Transverse colon (tissue), 4 donors: ENCODE measurements around the gene OR51L1.

ENCODE experiments used
- POLR2AphosphoS5 ChIP-seq, 3 donors: sonication (generic); formaldehyde crosslinking; IDR thresholded peaks; one replicate each; pipeline ENCODE4 v1.6.1; 2016; ENCODE audit warnings: antibody characterized with exemption in 3 of 3
- TF ChIP-seq, protein P1 (sequence below), 5 experiments: fragments of 200-600 bp in 3 of 5; fragments of 450-650 bp in 2 of 5; sonication (generic) in 3 of 5; IDR thresholded peaks; 1 replicate in 2 of 5; 2 replicates in 3 of 5; pipeline ENCODE4 v1.5.1; 2016 to 2017; ENCODE audit warnings: antibody characterized with exemption in 5 of 5, inconsistent platforms in 3 of 5, mild to moderate bottlenecking in 2 of 5, moderate library complexity in 1 of 5

- TF ChIP-seq, protein P1, sequence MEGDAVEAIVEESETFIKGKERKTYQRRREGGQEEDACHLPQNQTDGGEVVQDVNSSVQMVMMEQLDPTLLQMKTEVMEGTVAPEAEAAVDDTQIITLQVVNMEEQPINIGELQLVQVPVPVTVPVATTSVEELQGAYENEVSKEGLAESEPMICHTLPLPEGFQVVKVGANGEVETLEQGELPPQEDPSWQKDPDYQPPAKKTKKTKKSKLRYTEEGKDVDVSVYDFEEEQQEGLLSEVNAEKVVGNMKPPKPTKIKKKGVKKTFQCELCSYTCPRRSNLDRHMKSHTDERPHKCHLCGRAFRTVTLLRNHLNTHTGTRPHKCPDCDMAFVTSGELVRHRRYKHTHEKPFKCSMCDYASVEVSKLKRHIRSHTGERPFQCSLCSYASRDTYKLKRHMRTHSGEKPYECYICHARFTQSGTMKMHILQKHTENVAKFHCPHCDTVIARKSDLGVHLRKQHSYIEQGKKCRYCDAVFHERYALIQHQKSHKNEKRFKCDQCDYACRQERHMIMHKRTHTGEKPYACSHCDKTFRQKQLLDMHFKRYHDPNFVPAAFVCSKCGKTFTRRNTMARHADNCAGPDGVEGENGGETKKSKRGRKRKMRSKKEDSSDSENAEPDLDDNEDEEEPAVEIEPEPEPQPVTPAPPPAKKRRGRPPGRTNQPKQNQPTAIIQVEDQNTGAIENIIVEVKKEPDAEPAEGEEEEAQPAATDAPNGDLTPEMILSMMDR (IDR thresholded peaks at IDR 0.05): no peak
- TF ChIP-seq POLR2AphosphoS5 (IDR thresholded peaks at IDR 0.05): no peak
Measured at GRCh38 chr11:5046754-5047330, 52.2 kb downstream of the OR51L1 start.
